HCT116 (cell line): ENCODE data around the gene ZDHHC18.

Source experiments
- ZFX ChIP-seq: fragments of 450-650 bp; IDR thresholded peaks from 2 replicates; pipeline ENCODE4 v1.6.1; 2017
- TF ChIP-seq, protein P1 (sequence below), 3 experiments: fragments of 200-600 bp in 1 of 3; sonication (generic) in 1 of 3; IDR thresholded peaks in 2 of 3; conservative IDR thresholded peaks in 1 of 3; 2 replicates each; pipeline ENCODE4 v1.5.1; 2012 to 2017; ENCODE audit warnings: low read depth in 2 of 3, low read length in 2 of 3, antibody characterized with exemption in 1 of 3, borderline replicate concordance in 1 of 3, control low read depth in 1 of 3, mild to moderate bottlenecking in 1 of 3, mixed read lengths in 1 of 3, mixed run types in 1 of 3, moderate library complexity in 1 of 3; ENCODE audit not compliant: insufficient read depth in 1 of 3

DNA sequence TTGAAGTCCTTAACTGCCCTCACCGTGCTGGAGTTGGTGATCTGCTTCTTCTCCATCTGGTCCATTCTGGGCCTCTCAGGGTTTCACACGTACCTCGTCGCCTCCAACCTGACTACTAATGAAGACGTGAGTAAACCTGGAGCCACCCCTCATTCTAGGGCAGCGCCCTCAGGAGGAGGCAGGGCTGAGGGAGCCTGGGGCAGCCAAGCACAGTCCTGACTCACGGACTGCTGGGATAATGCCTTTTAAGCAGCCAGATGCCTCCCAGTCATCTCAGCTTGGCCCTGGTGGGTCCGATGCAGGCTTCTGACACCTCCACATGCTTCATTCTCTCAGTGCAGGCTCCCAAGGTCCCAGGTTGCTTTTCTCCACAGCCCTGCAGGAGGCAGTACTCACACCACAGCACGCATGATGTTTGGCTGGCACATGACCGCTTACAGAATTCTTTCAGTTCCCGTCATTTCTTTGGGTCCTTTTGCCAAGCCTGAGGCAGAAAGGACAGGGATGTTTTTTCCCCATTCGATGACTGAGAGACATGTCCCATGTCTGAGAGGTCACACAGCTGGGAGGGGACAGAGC is 24.7 kb downstream of the ZDHHC18 start:
- TF ChIP-seq, protein P1, sequence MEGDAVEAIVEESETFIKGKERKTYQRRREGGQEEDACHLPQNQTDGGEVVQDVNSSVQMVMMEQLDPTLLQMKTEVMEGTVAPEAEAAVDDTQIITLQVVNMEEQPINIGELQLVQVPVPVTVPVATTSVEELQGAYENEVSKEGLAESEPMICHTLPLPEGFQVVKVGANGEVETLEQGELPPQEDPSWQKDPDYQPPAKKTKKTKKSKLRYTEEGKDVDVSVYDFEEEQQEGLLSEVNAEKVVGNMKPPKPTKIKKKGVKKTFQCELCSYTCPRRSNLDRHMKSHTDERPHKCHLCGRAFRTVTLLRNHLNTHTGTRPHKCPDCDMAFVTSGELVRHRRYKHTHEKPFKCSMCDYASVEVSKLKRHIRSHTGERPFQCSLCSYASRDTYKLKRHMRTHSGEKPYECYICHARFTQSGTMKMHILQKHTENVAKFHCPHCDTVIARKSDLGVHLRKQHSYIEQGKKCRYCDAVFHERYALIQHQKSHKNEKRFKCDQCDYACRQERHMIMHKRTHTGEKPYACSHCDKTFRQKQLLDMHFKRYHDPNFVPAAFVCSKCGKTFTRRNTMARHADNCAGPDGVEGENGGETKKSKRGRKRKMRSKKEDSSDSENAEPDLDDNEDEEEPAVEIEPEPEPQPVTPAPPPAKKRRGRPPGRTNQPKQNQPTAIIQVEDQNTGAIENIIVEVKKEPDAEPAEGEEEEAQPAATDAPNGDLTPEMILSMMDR (IDR thresholded peaks at IDR 0.05 in 2 of 3, conservative IDR thresholded peaks at IDR 0.05 in 1 of 3; ENCODE audit: borderline replicate concordance in 1 of 3, insufficient read depth in 1 of 3, low read depth in 2 of 3, low read length in 2 of 3): peak in 2 of 3 experiments; percentile 34 to 51; a peak in 4 of 6 replicates
- TF ChIP-seq ZFX: no peak
